Thoracic aorta (tissue), 2 donors: Measurements from ENCODE around the gene EXOC4. TPM values are rescaled to one million over a fixed set of nuclear protein-coding genes. Genes with fewer than 3 reads are reported as not detected.

ENCODE experiments used
- ATAC-seq: fragments of 150-250 bp; one replicate; pipeline ENCODE4 v1.8.0; 2017; ENCODE audit warnings: low read depth; ENCODE audit not compliant: insufficient number of reproducible peaks, low FRiP score
- DNase-seq: peaks from one replicate; pipeline ENCODE4 v3.0.0-alpha.2; 2020; ENCODE audit warnings: low spot score
- H3K27ac ChIP-seq, 2 donors: fragments of 200-600 bp; sonication (generic); 1 replicate in 1 of 2; 2 replicates in 1 of 2; pipeline ENCODE4 v1.5.1; 2016; ENCODE audit warnings: mild to moderate bottlenecking in 2 of 2, moderate library complexity in 2 of 2
- H3K27me3 ChIP-seq: fragments of 200-600 bp; sonication (generic); replicated peaks from 2 replicates; pipeline ENCODE4 v1.6.0; 2016; ENCODE audit warnings: mild to moderate bottlenecking; ENCODE audit not compliant: insufficient read depth
- H3K36me3 ChIP-seq: fragments of 200-600 bp; sonication (generic); one replicate; pipeline ENCODE4 v1.5.1; 2016
- H3K4me1 ChIP-seq, 2 donors: fragments of 200-600 bp; sonication (generic); 1 replicate in 1 of 2; 2 replicates in 1 of 2; pipeline versions ENCODE4 v1.5.1 to v1.6.0; 2016; ENCODE audit warnings: low read depth in 2 of 2, mild to moderate bottlenecking in 1 of 2; ENCODE audit not compliant: control insufficient read depth in 1 of 2
- H3K4me3 ChIP-seq: fragments of 200-600 bp; sonication (generic); 2 replicates; pipeline ENCODE4 v1.5.1; 2016; ENCODE audit warnings: mild to moderate bottlenecking
- H3K9me3 ChIP-seq: fragments of 200-600 bp; sonication (generic); 2 replicates; pipeline ENCODE4 v1.5.1; 2016
- total RNA-seq, 2 donors: library from RNA; depleted of rRNA; stranded (reverse); fragments of >200 nt; gene quantifications; one replicate each; pipeline versions ENCODE4 v1.1.0 to v1.2.3, GENCODE V29; 2016
- TF ChIP-seq, protein P1 (sequence below): fragments of 200-600 bp; sonication (generic); IDR thresholded peaks from one replicate; pipeline ENCODE4 v1.5.1; 2019; ENCODE audit warnings: antibody characterized with exemption

Gene EXOC4
- total RNA-seq, 2 donors from 2014 or later = 65.3 to 72.8 TPM

DNA sequence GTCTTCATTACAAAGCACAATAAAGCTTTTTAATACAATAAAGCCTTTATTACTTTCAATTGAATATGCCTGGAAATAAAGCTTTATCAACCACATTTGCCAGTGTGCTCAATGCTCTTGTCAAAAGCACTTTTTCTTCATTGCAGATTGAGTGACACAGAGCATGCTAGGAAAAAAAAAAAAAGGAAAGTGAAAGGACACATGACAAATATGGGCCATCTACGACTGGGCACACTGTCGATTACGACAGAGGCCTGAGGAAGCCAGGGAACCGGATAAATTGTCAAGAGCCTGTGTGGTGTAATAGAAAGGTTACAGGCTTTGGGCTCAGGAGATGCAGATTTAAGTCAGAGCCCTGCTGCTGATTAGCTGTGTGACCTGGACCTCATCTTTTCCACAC lies 789.4 kb downstream of the EXOC4 start:
- no peak for ATAC-seq
- TF ChIP-seq, protein P1, sequence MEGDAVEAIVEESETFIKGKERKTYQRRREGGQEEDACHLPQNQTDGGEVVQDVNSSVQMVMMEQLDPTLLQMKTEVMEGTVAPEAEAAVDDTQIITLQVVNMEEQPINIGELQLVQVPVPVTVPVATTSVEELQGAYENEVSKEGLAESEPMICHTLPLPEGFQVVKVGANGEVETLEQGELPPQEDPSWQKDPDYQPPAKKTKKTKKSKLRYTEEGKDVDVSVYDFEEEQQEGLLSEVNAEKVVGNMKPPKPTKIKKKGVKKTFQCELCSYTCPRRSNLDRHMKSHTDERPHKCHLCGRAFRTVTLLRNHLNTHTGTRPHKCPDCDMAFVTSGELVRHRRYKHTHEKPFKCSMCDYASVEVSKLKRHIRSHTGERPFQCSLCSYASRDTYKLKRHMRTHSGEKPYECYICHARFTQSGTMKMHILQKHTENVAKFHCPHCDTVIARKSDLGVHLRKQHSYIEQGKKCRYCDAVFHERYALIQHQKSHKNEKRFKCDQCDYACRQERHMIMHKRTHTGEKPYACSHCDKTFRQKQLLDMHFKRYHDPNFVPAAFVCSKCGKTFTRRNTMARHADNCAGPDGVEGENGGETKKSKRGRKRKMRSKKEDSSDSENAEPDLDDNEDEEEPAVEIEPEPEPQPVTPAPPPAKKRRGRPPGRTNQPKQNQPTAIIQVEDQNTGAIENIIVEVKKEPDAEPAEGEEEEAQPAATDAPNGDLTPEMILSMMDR = no peak

DNA sequence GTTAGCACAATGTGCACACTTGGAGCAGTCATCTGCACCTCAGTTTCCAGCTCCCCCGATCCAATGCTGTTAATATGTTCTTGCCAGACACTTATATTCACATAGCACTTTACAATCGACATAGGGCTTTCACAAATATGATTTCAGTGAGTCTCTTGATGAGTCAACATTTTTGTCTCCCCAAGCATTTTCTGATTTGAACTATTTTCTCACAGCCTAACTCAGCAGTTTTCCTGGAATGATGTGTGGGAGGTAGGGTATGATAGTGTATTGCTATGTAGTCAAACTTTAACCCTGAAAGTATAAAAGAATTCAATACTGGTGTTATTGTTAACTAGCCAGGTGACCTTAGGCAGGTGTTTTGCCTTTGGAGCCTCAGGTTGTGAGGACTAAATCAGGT lies 791.8 kb downstream of the EXOC4 start:
- no peak for ATAC-seq
- no peak for DNase-seq
- no peaks in the 10 kb centered on the region for H3K27me3 ChIP-seq
- no peak overlapping the region for H3K4me3 ChIP-seq
- no peaks in the 10 kb centered on the region for H3K4me1 ChIP-seq
- TF ChIP-seq, protein P1 = no peak
- H3K27ac ChIP-seq = no peak overlapping the region
- H3K9me3 ChIP-seq = no peaks in the 10 kb centered on the region
- H3K36me3 ChIP-seq = no peaks in the 10 kb centered on the region

More for the DNA sequence above, 789.4 kb downstream of the EXOC4 start:
- no peak overlapping the region for H3K27ac ChIP-seq
- no peak for DNase-seq
- no peaks in the 10 kb centered on the region for H3K36me3 ChIP-seq
- no peaks in the 10 kb centered on the region for H3K4me1 ChIP-seq
- no peaks in the 10 kb centered on the region for H3K9me3 ChIP-seq
- no peak overlapping the region for H3K4me3 ChIP-seq
- no peaks in the 10 kb centered on the region for H3K27me3 ChIP-seq

DNA sequence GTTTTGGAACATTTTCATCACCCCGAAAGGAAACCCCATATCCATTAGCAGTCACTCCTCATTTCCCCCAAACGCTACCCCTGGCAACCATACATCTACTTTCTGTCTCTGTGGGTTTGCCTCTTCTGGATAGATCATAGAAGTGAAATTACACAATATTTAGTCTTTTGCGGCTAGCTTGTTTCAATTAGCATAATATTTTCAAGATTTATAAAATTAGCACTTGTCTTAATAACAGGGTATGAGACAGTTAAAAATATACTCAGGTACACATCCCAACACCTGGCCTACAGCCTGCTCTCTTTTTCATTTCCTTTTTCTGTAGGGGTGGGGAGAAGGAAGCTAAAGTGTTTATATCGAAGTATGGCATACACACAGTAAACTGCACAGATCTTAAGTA lies 792.8 kb downstream of the EXOC4 start:
- H3K4me3 ChIP-seq = no peak overlapping the region
- DNase-seq (no peak), ATAC-seq (no peak)
- H3K27ac ChIP-seq = no peak overlapping the region
- TF ChIP-seq, protein P1 = no peak
- no peaks in the 10 kb centered on the region for H3K36me3 ChIP-seq
- no peaks in the 10 kb centered on the region for H3K9me3 ChIP-seq
- H3K27me3 ChIP-seq = no peaks in the 10 kb centered on the region
- no peaks in the 10 kb centered on the region for H3K4me1 ChIP-seq

DNA sequence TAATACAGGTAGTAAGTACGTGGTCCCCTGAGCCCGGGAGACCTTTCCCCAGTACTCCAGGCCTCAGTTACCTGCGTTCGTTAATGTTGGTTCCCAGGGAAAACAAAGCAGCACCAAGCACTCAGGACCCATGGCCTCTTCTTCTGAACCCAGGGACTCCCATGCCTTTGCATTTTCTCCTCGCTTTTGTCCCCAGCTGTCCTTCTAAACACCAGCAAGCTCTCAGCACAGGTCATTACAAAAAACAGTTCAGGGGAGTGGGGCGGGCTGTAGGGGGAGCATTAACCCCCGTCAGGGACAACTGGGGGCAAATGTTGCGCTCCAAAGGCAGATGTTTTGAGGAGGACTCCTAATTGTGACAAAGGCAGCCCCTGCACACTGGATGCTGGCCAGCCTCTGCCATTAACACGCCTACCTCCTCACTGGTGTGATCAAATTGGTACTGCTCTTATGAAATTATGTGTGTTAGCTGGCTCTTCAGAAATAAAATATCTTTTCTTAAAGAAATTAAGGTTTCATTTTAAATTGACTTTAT lies 793.8 kb downstream of the EXOC4 start:
- H3K27ac ChIP-seq = no peak overlapping the region
- DNase-seq (no peak), ATAC-seq (no peak)
- no peaks in the 10 kb centered on the region for H3K27me3 ChIP-seq
- H3K9me3 ChIP-seq = no peaks in the 10 kb centered on the region
- no peaks in the 10 kb centered on the region for H3K36me3 ChIP-seq
- H3K4me1 ChIP-seq = no peaks in the 10 kb centered on the region
- TF ChIP-seq, protein P1 = no peak
- H3K4me3 ChIP-seq = no peak overlapping the region

DNA sequence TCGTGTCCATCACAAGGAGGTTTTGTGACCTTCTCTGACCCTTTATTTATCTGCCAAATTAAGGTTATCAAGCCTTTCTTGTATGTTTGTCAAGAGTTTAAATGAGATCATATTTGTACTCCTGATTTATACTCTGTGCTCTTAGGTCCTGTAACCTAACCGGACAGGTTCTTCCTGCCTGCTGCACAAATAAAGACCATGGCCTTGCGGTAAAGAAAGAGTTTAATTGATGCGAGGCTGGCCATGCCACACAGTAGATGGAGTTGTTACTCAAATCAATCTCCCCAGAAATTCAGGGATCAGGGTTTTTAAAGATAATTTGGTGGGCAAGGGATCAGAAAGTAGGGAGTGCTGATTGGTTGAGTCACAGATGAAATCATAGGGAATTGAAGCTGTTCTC lies 794.8 kb downstream of the EXOC4 start:
- Histone ChIP-seq H3K9me3 (no peaks in the 10 kb centered on the region), H3K27me3 (no peaks in the 10 kb centered on the region), H3K4me1 (no peaks in the 10 kb centered on the region), H3K36me3 (no peaks in the 10 kb centered on the region), H3K27ac (no peak overlapping the region), H3K4me3 (no peak overlapping the region)
- ATAC-seq (no peak), DNase-seq (no peak)
- TF ChIP-seq, protein P1 = no peak
